HG03439 (cell line): ENCODE results near the gene TST.
"Not testable (repeated sequence)": the region's sequence is repeated elsewhere in the genome, so short reads cannot be mapped to it uniquely, and the experiment has no call there.

ENCODE experiments used
- ATAC-seq: cut with Tn5 transposase; IDR thresholded peaks from one replicate; pipeline ENCODE4 v1.9.1; 2021; ENCODE audit warnings: mild to moderate bottlenecking, moderate library complexity; ENCODE audit not compliant: unreplicated experiment

Gene TST

DNA sequence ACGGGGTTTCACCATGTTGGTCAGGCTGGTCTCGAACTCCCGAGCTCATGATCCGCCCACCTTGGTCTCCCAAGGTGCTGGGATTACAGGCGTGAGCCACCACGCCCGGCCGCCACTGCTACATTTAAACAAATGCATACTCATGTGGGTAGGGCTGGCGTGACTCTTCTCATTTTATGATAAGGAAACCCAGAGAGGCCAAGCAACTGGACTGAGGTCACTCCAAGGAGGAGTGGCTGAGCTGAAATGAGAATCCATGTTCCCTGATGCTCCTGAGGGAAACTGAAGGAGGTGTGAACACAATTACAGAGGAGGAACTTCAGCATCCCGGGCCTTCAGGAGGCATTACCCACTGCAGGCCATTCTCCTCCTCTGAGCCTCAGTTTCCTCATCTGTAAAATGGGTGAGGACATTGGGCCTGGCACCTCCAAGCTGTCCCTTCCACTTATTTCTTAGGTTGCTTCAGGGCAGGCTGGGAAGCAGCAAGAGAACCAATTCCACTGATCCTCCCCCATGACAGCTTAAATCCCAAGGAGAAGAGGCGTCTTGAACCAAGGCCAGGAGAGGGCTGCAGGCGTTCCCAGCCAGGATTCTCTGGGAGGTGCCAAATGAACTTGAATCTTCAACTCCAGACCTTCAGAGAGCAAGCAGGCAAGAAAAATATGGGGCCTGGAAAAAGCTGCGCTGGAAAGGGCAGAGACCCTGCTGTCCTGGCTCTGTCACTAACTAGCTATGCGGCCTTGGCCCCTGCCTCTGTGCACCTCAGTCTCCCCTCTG is 2.9 kb downstream of the TST start:
- ATAC-seq: no peak

DNA sequence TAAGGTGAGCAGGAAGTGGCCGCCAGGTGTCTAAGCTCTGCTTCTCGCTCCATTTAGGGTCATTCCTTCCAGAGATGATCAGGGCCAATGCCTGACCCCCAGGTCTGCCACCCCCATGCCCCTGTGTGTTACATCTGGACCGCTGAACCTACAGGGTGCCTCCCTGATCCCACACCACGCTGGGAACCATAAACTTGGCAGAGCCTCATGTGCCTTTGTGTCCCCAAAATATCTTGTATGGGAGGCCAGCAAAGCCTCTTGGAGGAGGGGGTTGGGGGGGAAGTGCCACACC is 3.7 kb downstream of the TST start:
- ATAC-seq: no peak

DNA sequence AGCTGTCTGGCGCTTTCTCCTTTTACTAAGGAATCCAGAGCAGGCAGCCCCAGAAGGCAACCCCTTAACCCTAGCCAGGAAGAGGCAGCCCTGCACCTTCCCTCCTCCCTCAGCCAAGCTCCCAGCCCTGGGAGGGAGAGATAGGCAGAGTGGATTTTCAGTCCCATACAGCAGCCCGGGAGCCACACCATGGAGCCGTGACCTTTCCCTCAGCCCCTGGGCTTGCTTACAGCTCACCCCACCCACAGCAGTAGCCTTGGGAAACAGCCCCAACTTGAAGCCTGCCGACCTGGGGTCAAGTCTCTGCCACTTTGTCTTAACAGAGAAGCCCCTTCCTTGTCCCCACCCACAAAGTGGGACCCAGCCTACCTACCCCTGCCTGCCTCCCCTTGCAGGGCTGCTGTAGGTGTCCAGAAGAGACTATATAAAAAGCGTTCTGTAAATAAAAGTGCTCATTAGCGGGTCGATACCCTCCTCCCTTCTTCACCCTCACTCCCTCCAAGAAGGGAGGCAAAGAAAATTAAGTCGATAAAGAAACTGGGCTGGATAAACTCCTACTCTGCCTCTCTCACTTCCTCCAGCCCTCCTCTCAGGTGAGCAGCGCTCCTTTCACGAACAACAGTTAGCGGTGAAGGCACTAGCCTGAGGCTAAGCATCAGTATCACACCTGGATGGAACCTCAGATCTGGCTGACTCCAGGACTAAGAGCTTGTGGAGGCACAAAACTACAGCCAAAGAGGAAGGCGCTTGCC is 4.2 kb downstream of the TST start:
- ATAC-seq: no peak

DNA sequence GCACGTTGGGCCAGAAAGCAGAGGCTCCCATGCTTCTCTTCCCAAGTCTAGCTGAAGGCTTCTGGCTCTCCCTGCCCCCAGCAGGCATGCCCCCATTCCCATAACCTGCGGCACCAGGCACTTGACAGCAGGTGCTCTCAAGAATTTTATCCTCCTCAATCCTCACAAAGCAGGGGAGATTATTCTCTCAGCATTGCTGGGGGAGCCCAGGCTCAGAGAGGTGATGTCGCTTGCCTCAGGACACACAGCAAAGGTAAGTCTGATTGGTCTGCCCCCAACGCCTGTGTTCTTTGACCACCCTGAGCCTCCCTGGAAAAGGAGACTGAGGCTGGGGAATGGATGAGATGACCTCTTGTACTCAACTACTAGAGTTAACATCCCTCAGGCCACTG is 4.8 kb downstream of the TST start:
- ATAC-seq: no peak

DNA sequence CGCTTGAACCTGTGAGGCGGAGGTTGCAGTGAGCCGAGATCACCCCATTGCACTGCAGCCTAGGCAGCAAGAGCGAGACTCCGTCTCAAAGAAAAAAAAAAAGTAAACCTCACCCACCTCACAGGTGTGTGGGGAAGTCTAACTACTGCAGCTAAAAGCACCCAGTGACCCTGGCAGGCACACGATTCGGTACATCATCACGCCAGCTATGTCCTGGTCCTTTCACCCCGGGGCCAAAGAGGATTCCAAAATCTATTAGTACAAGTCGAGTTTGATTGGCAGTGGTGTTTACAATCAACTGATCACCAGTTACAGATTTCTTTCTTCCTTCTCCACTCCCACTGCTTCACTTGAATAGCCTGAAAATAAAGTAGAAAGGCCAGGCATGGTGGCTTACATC is 6.3 kb downstream of the TST start:
- ATAC-seq: no peak

DNA sequence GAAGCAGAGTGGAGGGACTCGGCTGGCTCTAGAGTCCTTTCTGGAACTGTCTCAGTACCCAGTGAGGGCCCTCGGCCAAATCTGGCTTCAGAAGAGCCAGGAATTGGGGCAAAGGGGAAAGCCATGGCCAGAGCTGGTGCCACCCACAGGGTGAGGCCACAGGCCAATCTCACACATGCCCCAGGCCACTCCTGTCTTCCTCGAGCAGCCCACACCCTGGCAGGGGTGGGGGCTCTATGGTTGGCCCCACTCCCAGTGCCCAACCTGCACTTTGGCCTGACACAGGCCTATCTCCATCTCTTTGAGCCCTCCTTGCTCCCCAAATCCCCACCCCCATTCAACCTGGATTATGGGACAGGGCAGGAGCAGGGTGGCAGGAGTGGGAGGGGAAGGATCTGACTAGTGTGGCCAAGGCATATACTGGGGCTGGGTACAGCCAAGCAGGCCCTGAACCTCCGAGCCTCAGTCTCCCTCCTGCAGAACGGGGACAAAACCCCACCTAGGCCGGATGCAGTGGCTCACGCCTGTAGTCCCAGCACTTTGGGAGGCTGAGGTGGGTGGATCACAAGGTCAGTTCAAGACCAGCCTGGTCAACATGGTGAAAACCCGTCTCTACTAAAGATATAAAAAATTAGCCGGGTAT is 6.9 kb downstream of the TST start:
- ATAC-seq: no peak

DNA sequence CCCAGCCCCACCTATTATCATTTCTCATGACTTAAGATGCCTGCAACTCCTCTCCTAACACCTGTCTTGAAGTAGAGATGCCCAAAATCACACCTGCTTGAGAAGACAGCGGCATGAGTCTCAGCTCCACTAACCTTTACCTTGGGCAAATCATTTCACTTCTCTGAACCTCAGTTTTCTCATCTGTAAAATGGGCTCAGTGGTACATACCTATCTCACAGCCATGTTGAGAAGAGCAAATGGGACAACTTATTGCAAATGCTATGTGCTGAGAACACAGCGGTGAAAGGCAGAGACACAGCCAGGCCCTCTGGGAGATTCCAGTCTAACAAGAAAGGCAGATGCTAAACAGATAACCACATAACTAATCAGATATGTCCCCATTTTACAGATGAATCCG is 7.8 kb downstream of the TST start:
- no peak for ATAC-seq

DNA sequence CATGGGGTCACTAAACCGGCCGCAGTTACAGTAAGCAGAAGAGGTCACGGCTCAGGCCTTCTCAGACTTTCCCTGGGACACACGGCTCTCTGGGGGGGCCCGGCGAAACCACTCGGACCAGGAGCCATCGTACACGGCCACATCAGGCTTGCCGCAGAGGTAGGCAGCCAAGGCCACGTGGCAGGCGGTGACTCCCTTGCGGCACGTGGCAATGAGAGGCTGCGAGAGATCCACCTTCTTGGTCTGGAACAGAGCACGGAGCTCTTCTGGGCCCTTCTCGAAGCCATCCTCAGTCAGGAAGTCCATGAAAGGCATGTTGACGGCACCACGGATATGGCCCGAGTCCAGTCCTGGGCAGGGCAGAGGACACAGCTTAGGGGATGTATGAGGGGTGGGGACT is 8.3 kb downstream of the TST start:
- ATAC-seq: no peak

DNA sequence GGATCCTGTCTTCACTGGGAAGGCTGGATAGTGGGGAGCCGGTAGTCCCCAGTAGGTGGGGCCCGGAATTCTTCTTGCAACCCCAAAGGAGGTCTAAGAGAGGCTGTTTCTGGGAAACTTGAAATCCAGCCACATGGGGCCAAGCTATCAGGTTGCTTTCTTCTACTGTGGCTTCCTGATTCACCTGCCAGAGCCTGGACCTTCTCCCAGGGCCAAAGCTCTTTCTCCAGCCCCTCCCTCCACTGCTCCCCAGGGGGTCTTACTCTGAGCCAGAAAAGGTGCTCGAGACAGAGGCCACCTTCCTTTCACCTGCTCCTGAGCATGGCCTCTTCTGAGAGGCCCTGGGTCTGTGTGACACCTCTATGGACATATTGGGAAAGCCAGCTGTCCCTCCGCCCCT is 9.1 kb downstream of the TST start:
- no peak for ATAC-seq

DNA sequence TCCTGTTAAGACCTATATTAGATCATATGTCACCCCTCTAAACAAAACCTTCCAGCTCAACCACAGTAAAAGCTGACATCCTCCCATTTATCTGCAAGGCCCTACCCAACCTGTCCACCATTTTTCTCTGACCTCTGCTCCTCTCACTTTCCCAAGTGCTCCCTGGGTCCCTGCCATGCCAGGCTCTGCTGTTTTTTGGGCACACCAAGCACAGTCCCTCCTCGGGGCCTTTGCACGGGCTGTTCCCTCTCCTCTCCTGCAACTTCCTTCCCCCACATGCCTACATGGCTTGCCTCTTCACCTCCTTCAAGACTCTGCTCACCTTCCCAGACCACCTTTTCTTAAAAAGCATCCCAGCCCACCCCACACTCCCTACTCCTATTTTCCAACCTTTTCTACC is 9.8 kb downstream of the TST start:
- ATAC-seq: no peak

DNA sequence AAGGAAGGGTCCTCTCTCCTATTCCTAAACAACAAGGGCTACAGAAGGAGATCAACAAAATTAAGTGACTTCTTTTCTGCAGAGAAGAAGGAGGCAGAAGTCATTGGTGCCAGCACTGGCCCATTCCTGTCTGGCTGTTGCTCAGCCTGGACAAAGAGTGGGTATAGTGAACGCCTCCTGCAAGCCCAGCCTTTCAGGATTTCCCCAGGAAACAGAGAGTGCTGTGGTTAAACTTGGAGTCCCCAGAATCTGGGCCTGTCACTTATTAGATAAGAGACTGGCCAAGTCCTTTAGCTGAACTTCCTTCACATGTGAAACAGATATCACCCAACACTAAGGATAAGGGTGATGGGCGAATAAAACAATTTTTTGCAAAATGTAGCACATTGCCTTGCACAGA is 10.9 kb downstream of the TST start:
- no peak for ATAC-seq

DNA sequence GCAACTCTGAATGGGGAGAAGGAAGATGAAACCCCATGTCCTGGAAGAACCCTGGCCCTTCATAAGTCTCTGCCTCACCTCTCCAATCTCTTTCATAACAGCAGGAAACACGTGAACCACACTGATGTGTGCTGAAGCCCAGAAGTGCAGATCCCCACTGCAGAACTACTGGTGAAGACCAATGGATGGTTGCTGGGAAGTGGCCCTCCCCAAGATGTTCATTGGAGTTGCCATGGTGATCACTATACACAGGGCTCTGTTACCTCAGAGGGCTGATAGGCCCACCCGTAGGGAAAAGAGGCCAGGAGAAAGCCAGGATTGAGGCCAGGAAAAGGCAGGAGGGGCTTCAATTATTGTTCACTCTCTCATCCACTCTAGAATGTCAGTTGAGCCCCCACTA is 11.6 kb downstream of the TST start:
- ATAC-seq: no peak

DNA sequence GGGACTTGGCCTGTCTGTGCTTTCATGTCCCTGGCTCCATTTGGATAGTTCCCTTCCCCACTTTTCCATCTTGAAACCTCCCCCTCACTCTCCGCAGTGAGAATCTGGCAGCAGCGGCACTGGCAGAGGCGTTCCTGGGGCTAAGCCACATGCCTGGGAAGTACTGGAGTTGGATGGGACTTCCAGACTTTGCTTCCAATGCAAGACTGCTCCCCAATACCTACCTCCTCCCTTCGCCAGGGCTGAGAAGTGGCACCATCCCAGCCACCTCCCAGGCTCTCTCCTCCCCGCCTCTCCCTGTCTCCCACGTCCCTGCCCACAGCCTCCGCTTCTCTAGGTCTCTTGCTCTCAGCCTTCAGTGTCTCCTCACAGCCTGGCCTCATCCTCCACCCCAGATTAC is 16.6 kb downstream of the TST start:
- ATAC-seq: no peak

DNA sequence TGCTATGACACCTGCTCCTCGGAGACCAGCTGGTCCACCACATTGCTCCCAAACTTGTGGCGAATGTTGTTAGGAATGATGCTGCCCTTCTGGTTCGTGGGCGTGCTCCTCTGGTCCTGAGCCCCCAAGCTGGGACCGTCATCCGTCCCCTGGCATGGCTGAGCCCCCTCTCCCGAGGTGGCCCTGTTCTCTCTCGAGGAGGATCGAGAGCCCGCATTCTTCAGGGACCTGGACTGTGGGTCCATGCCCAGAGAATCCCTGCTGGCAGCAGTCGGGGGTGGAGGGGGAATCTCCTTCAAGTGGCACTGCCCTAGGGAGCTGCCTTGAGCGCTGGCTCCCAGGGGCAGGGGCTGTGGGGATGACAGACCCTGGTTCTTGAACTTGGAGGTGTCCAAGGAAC is 17.4 kb downstream of the TST start:
- ATAC-seq: no peak

DNA sequence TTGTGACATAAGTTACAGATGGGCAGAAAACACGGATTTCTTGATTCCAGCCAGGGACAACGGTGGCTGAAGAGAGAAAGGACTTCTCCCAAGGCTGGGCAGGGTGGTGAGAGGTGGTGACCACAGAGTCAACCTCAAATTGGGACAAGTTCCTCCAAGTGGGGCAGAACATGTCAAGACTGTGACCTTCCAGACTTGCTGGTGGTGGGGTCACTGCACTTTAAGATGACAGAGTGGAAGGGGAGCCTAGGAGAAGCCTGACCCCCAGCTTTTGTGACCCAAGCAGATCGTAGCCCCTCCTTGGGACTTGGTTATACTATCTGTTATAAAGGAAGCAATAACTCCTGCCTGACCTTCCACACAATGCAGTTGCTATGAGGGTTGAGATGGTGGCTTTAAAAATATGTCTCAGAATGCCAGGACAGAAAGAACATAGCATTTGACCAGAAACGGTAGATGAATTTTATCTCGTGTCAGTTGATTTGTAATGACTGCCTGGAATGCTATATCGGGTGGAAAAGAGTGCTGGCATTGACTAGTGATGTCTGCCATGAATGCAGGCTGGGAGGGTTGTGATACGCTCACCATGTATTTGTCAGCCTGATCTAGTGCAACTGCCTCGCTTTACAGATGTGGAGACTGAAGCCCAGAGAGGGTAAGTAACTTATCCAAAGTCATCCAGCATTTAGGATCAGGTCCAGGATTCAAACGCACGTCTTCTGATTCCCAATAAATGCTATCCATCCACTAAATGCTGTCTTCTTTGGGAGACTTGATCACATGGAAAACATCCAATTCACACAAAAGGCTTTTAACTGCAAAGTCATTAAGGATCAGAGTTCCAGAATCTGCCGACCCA is 18.3 kb downstream of the TST start:
- ATAC-seq: no peak

DNA sequence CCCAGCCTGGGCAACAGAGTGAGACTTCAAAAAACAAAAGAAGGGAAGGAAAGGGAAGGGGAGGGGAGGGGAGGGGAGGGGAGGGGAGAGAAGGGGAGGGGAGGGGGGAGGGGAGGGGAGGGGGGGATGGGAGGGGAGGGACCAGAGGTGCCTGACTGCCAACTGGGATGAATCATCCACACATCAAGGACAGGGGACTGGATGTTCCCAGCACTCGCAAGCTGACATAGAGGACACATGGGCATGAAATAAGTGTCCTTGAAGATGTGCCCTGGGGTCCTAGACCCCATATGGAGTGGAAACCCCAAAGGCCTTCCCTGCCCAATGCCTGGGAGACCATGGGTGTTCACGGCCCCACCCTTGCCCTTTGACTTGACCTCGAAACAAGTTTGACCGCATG is 19.8 kb downstream of the TST start:
- ATAC-seq: no peak

DNA sequence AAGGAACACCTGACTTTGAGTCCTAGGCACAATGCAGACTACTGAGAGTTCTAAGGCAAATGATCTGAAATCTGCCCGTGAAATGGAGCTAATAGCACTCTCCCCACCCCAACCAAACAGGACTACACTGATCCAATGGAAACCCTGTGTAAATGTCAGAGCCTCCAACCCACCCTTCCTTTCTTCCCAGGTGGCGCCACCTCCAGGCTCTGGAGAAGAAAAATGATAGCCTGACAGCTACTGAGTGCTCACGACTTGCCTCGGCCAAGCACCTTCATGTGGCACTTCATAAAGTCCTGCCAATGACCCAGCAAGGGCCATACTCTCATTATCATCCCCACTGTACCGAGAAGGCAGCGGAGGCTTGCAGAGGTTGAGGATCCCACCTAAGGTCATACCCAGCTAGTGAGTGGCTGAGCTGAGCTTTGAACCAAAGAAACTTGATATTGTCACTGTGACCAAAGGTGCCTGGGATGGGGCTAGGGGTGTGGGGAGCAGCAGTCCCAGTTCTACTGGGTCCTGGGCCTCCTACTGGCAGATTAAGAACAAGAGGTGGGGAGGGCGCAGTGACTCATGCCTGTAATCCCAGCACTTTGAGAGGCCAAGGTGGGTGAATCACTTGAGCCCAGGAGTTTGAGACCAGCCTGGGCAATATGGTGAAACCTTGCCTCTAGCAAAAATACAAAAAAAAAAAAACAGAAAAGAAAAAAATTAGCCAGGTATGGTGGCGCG is 20.5 kb downstream of the TST start:
- no peak for ATAC-seq

DNA sequence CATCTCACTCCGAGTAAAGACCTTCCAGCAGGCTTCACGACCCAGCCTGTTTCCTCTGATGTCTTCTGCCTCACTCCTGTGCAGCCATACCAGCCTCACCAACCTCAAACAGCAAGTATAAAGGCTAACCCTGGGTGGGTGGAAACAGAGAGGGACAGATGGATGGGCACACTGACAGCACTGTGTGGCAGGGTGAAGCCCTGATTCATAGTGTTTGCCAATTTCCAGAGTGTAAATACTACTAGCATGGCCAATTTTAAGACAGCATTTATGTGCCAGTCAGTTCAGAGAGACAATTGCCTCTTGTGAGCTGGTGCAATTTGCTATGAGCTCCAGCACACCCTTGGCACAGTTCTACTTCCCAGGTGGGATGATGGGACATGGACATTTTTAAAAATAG is 21.5 kb downstream of the TST start:
- ATAC-seq: no peak

DNA sequence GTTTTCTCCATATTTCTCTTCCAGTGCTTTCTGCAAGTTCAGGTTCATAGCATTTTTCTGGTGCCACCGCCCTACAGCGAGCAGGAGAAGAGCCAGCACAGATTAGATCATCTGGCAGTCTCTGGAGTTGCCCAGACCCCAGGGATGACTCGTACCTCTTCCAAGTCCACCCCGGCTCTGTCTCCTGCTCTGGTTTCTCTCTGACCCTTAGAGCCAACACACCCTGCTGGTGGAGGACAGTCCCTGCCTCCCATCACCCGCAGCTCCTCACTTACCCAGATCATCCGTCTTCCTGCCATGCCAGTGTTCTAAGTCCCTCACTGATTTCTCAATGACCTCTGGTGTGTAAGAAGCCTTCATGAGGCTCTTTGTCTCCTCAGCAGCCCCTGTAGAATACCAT is 28.0 kb downstream of the TST start:
- no peak for ATAC-seq

DNA sequence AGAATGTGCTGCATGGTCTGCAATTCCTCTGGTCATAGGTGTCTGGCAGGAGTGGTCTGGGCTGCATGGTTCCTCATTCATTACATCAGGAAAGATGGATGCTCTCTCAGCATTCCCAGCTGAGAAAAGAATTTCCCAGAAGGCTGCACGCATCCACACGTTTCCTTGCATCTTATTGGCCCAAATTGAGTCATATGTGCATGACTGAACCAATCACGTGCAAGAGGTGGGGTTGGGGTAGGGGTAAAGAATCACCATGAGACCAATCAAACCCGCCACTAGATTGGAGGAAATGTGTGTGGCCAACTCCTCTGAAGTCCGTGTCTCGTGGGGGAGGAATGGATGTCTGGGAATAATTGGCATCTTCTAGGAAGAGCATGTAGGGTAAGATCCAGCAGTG is 28.8 kb downstream of the TST start:
- ATAC-seq: no peak

DNA sequence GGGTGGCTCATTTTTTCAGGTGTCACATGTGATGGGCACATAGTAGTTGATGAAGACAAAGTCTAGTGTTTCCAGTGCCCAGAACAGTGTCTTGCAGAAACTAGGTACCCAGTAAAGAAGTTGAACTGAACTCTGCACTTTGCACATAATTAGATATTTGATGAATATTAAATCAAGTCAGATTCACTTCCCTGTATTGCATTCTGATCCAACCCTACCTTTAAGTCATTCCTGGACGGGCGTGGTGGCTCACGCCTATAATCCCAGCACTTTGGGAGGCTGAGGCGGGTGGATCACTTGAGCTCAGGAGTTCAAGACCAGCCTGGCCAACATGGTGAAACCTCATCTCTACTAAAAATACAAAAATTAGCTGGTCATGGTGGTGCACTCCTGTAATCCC is 30.2 kb downstream of the TST start:
- ATAC-seq: not testable (repeated sequence)
